Suppressor macrophage treated with lipopolysaccharide for 1 hour (primary cell): ENCODE data around the gene NFATC2.
"Not testable (repeated sequence)": the region's sequence is repeated elsewhere in the genome, so short reads cannot be mapped to it uniquely, and the experiment has no call there.

Experiments used
- DNase-seq, 3 donors: peaks; one replicate each; pipeline ENCODE4 v3.0.0-alpha.2; 2020 to 2022

NFATC2 gene

GRCh38 chr20:51567622-51568021 is 25.1 kb upstream of the NFATC2 start:
- DNase-seq: no peak

DNA sequence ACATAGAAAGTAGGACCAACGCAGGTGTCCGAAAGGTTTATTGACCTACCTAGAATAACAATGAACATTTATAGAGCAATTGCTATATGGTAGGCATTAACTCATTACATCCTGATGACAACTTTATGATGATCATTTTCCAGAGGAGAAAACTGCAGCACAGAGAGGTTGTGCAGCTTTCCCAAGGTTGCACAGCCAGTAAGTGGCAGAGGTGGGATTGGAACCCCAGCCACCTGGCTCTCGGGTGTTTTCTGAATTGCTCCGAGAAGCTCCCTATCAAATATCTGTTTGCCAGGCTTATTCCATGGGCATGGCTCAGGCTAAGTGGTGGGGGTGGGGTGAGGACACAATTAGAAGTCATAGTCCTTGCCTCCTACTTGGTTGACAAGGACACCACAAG is 24.1 kb upstream of the NFATC2 start:
- no peak for DNase-seq

DNA sequence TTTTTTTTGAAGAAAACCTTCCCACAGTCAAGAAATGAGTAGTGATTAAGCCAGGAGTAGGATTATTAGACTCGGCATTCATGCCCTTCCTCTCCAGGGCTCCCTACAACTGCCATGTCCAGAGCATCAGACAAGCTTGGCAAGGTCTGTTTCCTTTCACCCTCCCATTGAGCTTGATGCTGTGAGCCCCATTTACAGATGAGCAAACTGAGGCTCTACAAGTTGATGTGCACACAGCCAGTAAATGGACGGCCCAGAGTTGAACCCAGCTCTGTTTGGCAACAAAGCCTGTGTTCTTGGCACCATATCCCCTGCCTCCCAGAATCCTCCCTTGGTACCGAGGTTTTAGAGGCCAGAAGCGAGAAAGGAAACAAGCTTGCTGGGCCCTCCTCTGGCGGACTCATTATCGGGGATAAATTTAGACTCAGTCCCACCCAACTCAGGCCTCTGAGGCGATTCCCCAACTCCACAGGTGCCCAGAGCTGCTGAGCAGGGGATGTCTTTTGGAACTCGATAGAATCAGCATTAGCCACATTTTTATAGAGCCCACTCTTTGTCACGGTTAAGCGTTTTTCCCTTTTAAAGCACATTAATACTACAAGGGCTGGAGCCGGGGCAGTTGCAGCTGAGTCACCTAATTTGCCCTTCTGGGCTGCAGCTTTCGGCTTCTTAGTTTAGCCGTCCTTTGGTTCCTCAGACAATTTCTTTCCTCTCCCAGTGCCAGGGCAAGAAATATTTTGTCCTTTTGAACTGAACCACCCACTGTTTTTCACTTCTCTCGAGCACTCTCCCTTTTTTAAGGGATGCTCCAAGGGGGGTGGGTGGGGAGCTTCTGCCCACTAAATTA is 23.0 kb upstream of the NFATC2 start:
- peak in 1 of 3 donors; percentile 18 for DNase-seq

- DNase-seq: peak in 1 of 3 donors; percentile 46
Observed at GRCh38 chr20:51563486-51564332, 21.2 kb upstream of the NFATC2 start.

DNA sequence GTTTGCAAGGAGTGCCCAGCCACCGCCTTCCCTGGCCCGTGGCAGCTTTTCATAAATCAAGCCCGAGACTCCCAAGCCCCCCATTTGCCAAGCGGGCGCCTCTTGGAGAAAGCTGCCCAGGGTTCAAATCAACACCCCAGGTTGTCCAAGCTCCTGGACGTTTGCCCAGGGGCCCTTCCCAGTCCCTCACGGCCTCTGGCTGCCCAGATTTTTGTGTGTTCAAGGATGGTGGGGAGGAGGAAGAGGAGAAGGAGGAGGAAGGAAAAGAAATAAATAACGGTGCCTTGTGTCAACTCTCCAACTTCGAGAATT is 20.6 kb upstream of the NFATC2 start:
- DNase-seq: no peak

- peak in 1 of 3 donors; percentile 52 for DNase-seq
Observed at GRCh38 chr20:51562332-51563173, 20.0 kb upstream of the NFATC2 start.

GRCh38 chr20:51562027-51562331 is 19.5 kb upstream of the NFATC2 start:
- no peak for DNase-seq

GRCh38 chr20:51560550-51561307 is 18.2 kb upstream of the NFATC2 start:
- no peak for DNase-seq

- DNase-seq: no peak
Observed at GRCh38 chr20:51560042-51560441, 17.5 kb upstream of the NFATC2 start.

- peak in 1 of 3 donors; percentile 53 for DNase-seq
Observed at GRCh38 chr20:51554538-51555165, 12.1 kb upstream of the NFATC2 start.

DNA sequence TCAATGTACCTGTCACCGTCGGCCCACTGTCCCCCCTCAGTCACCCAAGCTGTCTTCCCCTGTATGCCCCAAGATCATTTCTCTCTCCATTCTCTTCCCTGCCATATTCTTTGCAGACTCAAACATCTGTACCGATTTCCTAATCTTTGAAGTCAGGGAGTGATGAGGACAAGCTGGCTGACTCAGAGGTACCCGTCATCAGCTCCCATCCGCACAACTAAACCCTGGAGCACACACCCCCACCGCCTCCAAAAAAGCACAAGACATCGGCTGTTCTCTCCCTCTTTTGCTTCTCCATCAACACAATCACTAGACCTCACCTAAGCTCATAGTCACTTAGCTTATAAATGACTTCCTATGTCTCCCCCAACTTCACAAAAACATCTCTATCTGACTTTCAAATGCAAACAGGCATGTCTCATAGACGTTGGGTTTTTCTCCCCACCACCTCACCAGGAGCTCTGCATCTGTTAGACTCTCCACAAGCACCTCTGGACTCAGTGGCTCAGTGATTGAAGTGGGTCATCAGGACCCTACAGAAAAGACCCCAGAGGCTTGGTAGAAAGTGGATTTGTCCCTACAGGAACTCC is 11.5 kb upstream of the NFATC2 start:
- no peak for DNase-seq

DNA sequence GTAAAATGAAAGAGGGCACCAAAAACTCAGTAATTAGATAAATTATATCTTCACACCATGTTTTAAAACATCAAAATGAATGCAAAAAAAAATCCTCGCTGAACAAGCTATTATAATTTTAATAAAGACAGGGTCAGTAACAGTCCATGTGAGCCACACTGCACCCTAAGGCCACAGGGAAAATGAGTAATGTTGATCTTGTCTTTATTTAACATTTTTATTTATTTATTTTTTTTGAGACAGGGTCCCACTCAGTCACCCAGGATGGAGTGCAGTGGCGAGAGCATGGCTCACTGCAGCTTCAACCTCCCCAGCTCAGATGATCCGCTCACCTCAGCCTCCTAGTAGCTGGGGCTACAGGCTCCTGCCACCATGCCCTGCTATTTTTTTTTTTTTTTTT is 8.7 kb upstream of the NFATC2 start:
- no peak for DNase-seq

GRCh38 chr20:51549474-51549873 is 7.0 kb upstream of the NFATC2 start:
- DNase-seq: no peak

DNA sequence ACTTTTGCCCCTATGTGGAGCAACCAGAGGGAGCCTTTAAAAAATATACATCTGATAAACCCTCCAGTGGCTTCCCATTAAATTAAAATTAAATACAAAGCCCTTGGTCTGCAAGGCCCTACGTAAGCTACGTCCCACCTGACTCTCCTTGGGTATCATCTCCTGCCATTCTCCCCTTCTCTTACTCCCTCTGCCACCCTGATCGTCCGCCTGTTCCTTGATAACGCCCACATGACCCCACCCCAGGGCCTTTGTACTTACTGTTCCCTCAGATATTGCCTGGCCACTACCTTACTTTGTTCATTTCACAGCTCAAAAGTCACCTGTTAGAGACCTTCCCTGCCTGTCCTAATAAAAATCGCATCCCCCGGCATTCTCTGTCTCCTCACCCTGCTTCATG is 5.4 kb upstream of the NFATC2 start:
- DNase-seq: no peak

- DNase-seq: no peak
Observed at GRCh38 chr20:51545515-51545914, 3.0 kb upstream of the NFATC2 start.

DNA sequence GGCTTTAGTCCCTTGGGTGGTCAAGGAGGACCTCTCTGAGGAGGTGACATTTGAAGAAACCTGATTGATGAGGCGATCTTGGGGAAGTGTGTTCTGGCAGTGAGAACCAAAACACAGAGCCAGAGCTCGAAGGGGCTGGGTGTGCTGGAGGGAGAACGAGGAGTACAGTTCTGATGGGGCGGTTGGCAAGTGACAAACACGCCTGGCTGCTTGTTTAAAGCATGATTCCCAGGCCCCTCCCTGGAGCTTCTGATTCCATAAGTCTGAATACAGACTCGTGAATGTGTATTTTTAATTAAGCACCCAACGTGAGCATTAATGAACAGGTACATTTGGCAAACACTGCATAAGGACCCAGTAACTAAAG is 886 bp upstream of the NFATC2 start:
- DNase-seq: no peak

- DNase-seq: peak in 1 of 3 donors; percentile 38
Observed at GRCh38 chr20:51542033-51542570, 417 bp downstream of the NFATC2 start.

- peak; percentile 70 to 82 (median 81) for DNase-seq
Observed at GRCh38 chr20:51541189-51542032, 1.1 kb downstream of the NFATC2 start.

DNA sequence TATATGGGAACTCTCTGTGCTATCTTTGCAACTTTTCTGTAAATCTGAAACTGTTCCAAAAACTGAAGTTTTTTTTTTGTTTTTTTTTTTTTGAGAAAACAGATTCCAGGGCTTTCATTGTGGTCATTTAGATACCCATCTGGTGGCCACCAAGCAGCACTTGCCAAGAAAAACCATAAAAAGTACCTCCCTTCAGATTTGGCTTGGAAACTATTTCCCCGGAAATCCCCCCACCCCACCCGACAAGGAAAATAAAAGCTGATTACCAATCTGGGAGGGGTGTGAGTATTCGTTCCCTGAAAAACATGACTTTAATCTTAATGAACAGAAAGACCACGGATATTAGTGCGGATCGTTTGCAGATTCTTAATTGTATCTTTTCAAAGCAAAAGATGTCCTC is 1.9 kb downstream of the NFATC2 start:
- peak in 2 of 3 donors; percentile 32 to 33 for DNase-seq

DNA sequence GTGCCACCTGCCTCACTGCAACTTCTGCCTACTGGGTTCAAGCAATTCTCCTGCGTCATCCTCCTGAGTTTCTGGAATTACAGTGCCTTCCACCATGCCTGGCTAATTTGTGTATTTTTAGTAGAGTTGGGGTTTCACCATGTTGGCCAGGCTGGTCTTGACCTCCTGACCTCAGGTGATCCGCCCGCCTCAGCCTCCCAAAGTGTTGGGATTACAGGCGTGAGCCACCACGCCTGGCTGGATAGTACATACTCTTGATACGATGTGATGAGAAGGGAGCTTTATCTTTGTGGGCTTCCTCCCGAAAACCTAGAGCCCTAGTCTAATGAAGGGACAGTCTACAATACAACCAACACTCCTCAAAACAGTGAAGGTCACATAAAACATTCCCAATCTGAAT is 2.4 kb downstream of the NFATC2 start:
- DNase-seq: not testable (repeated sequence)
